Rectal smooth muscle tissue (tissue), 1 donor: ENCODE data around the gene PAFAH2.
"Not testable (repeated sequence)": the region's sequence is repeated elsewhere in the genome, so short reads cannot be mapped to it uniquely, and the experiment has no call there.

ENCODE experiments used
- H3K27ac ChIP-seq: one replicate; pipeline ENCODE4 v1.7.0; 2013; ENCODE audit warnings: low read depth, low read length, inconsistent platforms
- H3K27me3 ChIP-seq: one replicate; pipeline ENCODE4 v1.7.0; 2013; ENCODE audit warnings: low read length; ENCODE audit not compliant: control insufficient read depth, insufficient read depth
- H3K36me3 ChIP-seq: one replicate; pipeline ENCODE4 v1.7.0; 2013; ENCODE audit warnings: low read length; ENCODE audit not compliant: control insufficient read depth, insufficient read depth
- H3K4me1 ChIP-seq: one replicate; pipeline ENCODE4 v1.7.0; 2013; ENCODE audit warnings: low read length; ENCODE audit not compliant: control insufficient read depth, insufficient read depth
- H3K4me3 ChIP-seq: one replicate; pipeline ENCODE4 v1.7.0; 2013; ENCODE audit warnings: low read length
- H3K9ac ChIP-seq: one replicate; pipeline ENCODE4 v1.7.0; 2013; ENCODE audit warnings: low read length

The PAFAH2 gene

DNA sequence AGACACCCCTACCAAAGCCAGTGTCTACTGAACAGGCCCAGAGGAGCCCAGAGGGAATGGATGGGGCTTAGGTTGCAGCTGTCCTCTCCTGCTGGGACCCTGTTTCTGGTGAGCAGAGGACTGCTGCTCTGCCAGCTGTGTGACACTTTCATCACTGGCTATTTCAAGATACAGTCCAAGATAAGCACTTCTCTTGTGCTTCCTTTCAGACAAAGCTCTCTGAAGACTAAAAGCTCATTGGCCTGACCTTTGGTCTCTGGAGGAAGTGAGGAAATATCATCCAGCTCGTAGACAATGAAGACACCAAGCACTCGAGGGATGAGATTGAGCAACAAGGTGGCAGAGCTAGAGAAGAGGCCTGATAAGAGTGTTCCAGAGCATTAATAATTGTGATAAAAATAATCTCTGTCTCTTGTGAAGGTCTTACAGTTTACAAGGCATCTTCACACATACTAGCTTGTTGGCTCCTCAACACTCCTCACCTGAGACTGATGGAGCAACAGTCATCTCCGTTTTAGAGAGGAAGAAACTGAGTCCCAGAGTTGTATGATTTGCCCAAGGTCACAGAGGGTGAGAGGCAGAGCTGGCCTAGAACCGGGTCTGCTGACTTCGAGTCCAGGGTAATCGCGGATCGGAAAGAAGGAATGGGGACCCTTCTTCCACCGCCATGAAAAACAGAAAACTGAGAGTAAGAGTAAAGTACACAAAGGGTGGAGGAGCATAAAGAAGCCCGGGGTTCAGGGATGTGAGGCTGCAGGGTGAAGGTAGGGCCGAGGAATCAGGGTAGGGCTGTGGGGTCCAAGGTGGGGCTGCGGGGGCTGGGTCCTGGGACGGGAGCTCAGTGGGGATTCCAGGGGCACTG is 666 bp downstream of the PAFAH2 start:
- Histone ChIP-seq H3K27ac (peak overlapping the region; percentile 68), H3K4me1 (peaks cover 12% of the 10 kb centered on the region), H3K9ac (peak overlapping the region; percentile 35), H3K4me3 (peak overlapping the region; percentile 74), H3K36me3 (no peaks in the 10 kb centered on the region), H3K27me3 (no peaks in the 10 kb centered on the region)

DNA sequence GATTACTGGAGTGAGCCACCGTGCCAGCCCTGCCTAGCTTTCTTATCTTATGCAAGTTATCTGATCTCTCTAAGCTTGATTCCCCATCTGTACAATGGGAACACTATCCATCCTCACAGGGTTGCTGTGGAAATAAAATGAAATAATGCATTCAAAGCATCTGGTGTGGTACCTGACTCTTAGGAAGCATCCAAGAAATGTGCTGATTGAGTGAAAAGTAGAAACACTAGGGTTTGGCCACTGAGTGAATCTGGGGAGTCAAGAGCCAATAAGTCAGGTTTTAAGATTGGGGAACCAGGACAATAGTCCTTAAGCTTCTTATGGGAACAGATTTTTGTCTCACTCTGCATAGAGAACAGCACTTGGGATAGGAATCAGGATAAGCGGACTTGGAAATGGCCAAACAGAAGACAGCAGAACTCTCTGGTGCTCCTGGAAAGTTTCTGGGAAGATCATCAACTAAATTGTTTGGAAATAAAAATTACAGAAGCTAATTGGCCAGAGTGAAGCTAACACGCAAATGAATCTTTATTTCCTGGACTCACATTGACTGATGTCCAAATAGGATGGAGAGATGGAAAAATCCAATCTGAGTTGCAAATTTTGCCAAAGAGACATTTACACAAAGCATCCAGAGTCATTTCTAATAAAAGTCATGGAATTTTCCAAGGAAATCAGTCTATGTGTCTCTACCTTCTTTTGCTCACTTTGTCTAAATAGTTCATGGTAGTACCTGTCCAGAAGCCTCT is 3.3 kb downstream of the PAFAH2 start:
- Histone ChIP-seq H3K9ac (no peak overlapping the region), H3K27me3 (no peaks in the 10 kb centered on the region), H3K4me3 (no peak overlapping the region), H3K4me1 (peaks cover 12% of the 10 kb centered on the region), H3K36me3 (no peaks in the 10 kb centered on the region), H3K27ac (no peak overlapping the region)

DNA sequence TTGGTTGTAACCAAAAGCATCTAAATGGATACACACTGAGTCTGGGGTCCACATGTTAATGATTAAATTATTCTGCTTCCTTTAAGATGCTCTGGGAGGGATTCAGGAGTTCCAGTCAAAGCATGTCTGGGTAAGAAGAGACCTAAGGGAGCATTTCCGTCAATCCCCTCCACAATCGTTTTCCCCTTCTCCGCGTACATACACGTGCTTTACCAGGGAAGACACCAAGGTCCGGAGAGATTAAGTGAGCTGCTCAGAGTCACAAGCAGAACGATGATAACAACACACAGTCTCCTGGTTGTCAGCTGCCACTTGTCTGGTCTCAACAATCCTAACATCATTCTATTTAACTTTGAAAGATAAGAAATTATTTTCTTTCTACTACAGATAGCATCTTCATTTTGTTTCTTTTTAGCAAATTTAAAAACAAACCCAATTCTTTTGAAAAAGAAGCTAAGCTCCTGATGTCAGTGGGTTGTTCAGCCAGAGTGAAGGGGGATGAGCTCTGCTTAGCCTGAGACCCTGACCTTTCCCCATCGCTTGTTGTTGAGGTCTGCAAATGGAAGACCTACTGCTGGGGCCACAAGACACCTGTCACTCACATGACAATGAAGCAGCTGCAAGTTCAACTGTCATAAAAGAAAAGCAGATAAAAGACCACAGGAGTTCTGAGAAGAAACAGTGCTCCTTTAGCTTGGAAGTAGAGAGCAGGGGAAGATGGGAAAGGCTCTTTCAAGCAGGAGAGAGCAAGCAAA is 4.5 kb downstream of the PAFAH2 start:
- peaks cover 9% of the 10 kb centered on the region for H3K4me1 ChIP-seq
- H3K27ac ChIP-seq: no peak overlapping the region
- no peak overlapping the region for H3K4me3 ChIP-seq
- no peak overlapping the region for H3K9ac ChIP-seq
- H3K27me3 ChIP-seq: no peaks in the 10 kb centered on the region
- no peaks in the 10 kb centered on the region for H3K36me3 ChIP-seq

DNA sequence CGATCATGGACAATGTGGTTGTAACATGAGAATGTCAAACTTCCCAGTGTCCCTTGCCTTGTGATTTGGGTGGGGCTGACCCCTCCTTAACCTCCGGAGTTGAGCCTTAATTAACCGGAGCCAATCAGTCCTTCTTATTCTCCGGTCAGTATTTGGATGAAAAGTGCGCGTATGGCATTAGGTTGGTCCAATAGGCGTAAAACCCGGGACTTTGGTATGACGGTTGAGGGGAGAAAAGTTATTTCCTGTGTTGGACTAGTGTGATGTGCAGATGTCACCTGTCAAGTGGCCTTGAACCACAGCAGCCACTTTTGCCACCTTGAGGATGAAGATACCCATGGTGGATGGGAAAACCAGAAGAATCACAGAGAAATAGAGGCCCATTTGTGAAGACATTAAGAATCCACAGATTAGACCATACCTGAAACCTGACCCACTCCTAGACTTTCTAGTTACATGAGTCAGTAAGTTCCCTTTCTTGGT is 5.1 kb downstream of the PAFAH2 start:
- Histone ChIP-seq H3K4me3 (no peak overlapping the region), H3K27me3 (no peaks in the 10 kb centered on the region), H3K9ac (no peak overlapping the region), H3K36me3 (peaks cover 5% of the 10 kb centered on the region), H3K27ac (no peak overlapping the region), H3K4me1 (peaks cover 7% of the 10 kb centered on the region)

DNA sequence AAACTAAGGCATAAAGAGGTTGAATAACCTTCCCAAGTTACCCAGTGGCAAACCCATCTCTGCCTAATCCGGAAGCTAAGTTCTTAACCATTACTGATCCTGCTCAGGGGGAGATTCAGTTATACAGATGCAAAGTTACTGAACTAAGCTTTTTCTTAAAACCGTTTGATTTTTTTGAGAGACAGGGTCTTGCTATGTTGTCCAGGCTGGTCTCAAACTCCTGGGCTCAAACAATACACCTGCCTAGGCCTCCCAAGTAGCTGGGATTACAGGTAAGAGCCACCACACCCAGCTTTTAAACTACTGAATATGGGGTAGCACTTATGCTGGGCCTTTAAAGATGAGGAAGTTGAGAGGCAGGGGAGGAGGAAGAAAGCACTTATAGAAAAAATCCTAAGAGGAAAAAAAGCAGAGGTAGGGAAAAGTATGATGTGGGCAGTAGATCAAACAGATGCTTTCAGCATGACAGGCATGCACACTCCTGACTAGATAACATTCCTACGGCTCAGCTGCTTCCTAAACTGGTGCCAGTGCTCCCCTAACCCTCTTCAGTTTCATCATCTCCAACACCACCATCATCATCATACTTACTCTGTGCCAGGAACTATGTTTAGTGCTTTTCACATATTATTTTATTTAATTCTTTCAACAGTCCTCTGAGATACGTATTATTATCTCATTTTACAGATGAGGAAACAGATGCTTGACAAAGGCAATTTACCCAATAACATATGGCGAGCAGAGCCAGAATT is 5.8 kb downstream of the PAFAH2 start:
- Histone ChIP-seq H3K9ac (no peak overlapping the region), H3K36me3 (peaks cover 9% of the 10 kb centered on the region), H3K4me3 (no peak overlapping the region), H3K4me1 (peaks cover 5% of the 10 kb centered on the region), H3K27me3 (no peaks in the 10 kb centered on the region), H3K27ac (no peak overlapping the region)

DNA sequence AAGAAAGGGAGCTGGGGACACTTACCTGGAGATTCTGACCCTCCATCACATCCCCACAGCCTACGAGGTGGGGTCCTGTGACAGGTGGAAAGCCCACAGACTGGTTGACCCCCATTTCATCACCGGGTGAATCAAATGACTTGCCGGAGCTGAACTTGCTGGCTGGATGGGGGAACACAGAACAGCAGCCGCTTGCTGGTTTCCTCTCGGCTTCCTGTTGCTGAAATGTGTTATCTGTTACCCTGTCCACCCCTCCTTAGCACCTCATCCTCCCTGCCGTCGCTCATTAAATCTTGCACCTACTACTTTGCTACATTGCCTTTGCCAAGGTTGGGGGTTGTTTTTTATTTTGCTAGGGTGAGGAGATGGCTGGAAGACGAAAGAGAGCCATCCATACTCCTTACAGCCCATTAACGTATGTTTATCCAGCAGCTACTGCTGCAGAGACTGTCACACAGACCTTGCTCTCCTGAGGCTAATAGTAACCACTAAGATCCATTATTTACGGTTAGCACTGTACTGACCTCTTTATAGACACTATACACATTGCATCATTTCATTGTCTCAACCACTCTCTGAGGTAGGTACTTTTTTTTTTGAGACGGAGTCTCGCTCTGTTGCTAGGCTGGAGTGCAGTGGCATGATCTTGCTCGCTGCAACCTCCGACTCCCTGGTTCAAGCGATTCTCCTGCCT is 7.0 kb downstream of the PAFAH2 start:
- H3K9ac ChIP-seq: no peak overlapping the region
- H3K27me3 ChIP-seq: no peaks in the 10 kb centered on the region
- H3K4me1 ChIP-seq: no peaks in the 10 kb centered on the region
- H3K4me3 ChIP-seq: no peak overlapping the region
- no peak overlapping the region for H3K27ac ChIP-seq
- peaks cover 9% of the 10 kb centered on the region for H3K36me3 ChIP-seq

DNA sequence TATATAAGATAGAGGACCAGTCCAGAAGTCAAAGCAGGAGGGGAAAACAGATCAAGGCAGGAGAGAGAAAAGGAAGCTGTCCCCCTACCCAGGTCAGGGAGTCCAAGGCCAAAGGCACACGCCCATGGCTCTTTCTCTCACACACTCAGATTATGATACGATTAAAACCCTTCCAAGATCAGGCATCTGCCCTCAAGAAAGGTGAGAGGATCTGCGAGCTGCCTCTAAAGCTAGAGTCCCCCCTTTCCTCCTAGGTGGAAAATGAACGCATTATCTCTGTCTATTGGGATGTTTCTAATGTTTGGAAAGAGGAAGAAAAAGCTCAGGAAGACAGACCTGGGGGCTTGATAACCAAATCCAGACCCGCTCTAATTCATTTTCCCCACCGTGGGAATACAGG is 7.6 kb downstream of the PAFAH2 start:
- Histone ChIP-seq H3K9ac (no peak overlapping the region), H3K27me3 (no peaks in the 10 kb centered on the region), H3K27ac (no peak overlapping the region), H3K36me3 (peaks cover 14% of the 10 kb centered on the region), H3K4me3 (no peak overlapping the region), H3K4me1 (no peaks in the 10 kb centered on the region)

DNA sequence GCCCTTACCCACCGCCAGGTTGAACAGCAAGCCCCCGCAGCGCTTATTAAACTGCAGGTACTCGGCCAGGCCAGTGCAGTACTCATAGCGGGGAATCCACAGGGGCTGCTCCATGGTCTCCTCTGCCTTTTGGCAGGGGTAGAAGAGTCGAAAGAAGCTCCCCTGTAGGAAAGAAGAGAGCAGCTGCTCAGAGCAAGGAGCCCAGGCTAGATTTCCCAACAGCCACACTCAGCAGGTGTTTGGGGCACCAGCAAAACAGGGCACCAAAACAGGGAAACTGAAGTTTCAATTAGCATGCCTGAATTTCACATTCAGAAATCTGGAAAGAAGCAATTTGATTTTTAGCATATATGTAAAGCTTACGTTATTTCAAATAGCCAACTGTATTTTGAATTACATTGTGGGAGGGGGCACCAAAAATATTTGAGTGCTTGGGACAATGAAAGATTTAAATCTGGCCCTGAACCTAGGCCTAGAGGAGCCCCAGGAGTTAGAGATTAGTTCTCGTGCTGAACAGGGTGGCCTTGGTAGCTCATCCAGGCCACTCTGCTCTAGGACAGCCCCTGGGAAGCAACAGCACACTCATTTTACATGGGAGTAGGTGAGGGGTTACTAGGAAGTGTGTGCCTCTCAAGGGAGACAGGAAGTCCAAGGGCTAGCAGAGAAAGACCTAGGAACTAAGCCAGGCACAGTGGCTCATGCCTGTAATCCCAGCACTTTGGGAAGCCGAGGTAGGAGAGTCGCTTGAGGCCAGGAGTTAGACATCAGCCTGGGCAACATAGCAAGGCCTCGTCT is 8.2 kb downstream of the PAFAH2 start:
- Histone ChIP-seq H3K27ac (no peak overlapping the region), H3K9ac (no peak overlapping the region), H3K36me3 (peaks cover 17% of the 10 kb centered on the region), H3K4me1 (no peaks in the 10 kb centered on the region), H3K4me3 (no peak overlapping the region), H3K27me3 (no peaks in the 10 kb centered on the region)

DNA sequence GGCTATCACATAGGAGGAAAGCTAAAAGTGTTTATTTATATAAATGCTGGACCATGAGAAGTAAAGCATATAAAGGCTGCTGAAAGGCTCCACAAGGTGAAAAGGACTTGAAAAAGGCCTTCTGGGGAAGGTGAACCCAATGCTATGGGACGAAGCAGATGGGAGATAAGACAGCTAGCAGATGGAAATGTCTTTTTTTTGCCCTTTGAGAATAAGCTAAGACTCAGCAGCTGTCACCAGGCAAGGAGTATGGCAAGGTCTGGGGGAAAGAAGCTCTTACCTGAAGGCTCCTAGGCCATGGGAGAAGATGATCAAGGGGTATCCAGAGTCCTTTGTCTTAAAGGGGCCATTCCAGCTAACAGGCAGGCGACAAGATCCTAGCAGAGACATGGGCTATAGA is 9.9 kb downstream of the PAFAH2 start:
- H3K4me3 ChIP-seq: no peak overlapping the region
- H3K36me3 ChIP-seq: peaks cover 26% of the 10 kb centered on the region
- no peak overlapping the region for H3K27ac ChIP-seq
- no peaks in the 10 kb centered on the region for H3K27me3 ChIP-seq
- H3K9ac ChIP-seq: no peak overlapping the region
- H3K4me1 ChIP-seq: no peaks in the 10 kb centered on the region

DNA sequence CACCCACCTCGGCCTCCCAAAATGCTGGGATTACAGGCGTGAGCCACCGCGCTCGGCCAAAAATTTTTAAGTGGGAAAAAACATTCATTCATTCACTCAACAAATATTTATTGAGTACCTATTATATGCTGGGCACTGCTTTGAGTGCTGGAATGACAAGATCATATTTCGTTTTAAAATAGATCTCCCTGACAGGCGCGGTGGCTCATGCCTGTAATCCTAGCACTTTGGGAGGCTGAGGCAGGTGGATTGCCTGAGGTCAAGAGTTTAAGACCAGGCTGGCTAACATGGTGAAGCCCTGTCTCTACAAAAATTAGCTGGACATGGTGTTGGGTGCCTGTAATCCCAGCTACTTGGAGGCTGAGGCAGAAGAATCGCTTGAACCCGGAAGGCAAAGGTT is 11.1 kb downstream of the PAFAH2 start:
- H3K27ac ChIP-seq, H3K4me3 ChIP-seq, H3K27me3 ChIP-seq, H3K4me1 ChIP-seq, H3K9ac ChIP-seq: not testable (repeated sequence)
- H3K36me3 ChIP-seq: peaks cover 34% of the 10 kb centered on the region

DNA sequence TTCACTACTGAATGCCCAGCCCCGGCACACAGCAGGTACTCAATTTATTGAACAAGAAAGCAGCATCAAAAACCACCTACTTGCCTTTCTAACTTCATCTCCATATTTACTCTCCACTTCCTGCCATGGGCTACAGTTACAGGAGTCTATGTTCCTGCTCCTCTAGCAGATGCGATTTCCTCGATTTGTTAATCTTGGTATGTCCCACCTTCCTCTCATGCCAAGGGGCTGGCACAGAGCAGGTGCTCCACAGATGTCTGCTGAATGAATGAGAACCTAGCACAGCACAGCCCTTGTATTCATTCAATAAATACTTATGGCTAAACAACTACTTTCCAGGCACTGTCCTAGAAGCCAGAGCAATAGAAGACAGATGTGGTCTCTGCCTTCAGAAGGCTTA is 12.2 kb downstream of the PAFAH2 start:
- Histone ChIP-seq H3K9ac (no peak overlapping the region), H3K36me3 (peaks cover 35% of the 10 kb centered on the region), H3K27ac (no peak overlapping the region), H3K27me3 (no peaks in the 10 kb centered on the region), H3K4me3 (no peak overlapping the region), H3K4me1 (no peaks in the 10 kb centered on the region)
